ENCODE results near the gene CACUL1.
"Not testable (repeated sequence)": the region's sequence is repeated elsewhere in the genome, so short reads cannot be mapped to it uniquely, and the experiment has no call there.

The CACUL1 gene

DNA sequence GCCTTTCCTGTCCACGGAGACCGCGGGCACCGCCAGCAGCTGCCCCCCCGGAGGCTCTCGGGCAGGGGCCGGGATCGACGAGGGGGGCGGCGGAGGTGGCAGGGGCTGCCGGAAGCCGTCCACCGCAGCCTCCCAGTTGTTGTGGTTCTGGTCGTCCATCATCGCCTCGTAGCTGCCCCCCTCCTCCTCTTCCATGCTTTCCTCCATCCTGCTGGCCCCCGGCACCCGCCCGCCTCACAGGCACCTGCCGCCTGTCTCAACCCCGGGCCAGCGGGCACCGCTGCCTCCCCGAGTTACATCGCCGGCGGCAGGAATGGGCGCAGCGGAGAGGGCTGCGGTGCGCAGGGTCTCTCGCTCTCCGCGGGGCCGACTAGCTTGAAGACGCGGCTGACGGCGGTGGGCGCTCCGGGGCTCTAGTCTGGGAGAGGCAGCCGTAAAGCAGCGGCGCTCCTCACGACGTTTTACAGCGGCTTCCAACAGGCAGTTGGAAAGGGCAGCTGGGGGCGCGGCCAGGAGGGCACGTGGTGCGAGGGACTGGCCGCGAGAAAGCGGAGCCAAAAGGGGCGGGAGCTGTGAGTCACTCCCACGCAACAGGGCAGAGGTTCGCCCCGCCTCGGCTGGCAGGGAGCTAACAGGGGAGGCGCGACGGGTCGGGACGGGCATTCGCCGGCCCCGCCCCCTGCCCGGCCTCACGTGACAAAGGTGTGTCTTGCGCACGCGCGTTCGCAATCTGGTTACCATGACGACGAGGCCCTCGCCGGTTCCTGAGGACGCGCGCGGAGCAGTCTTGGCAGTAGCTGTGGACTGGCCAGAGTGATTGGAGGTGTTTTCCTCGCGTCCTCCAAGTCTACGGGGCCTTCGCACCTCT lies at the start of gene CACUL1:
Gene CACUL1 (minus strand): TSS at position 415 of the 868 bp plus-strand sequence. CDS start 208 bp downstream, at position 207.
- H3K4me1 Mint-ChIP-seq (ENCODE audit: low read depth) = peaks cover 36% of the 10 kb centered on the region
- no peaks in the 10 kb centered on the region for H3K9me3 Mint-ChIP-seq
- peak; percentile 99 for DNase-seq
- H3K27me3 Mint-ChIP-seq = peaks cover 12% of the 10 kb centered on the region
- peaks cover 12% of the 10 kb centered on the region for H3K36me3 Mint-ChIP-seq (ENCODE audit: low read depth)
- peak within 1 kb of the TSS; percentile 91 for H3K27ac Mint-ChIP-seq
- H3K4me3 Mint-ChIP-seq = peak within 1 kb of the TSS; percentile 93

DNA sequence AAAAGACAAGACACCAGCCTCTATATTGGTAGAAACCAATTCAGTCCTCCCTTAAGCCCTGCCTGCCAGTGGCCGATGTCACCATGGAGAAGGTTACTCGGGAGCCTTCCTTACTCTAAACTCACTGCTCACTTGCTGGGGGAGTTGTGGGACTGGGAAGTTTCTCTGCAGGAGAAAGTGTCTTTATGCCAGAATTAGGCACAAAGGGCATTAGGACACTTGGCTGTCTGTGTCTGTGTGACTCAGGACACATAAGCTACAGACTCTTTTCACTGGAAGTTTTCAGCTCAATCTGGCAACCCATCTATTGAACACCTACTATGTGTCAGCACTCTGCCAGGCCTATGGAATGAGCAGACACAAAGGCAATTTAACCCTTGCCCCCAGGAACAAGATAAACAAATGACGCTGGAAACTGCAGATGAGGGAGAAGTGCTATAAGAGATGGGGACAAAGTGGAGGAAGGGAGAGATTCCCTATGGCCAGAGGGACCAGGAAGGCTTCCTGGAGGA lies 49.5 kb upstream of the CACUL1 start:
- no peaks in the 10 kb centered on the region for H3K36me3 Mint-ChIP-seq (ENCODE audit: low read depth)
- H3K9me3 Mint-ChIP-seq = no peaks in the 10 kb centered on the region
- H3K27me3 Mint-ChIP-seq = peaks cover 6% of the 10 kb centered on the region
- H3K27ac Mint-ChIP-seq = no peak overlapping the region
- no peak for DNase-seq
- H3K4me1 Mint-ChIP-seq (ENCODE audit: low read depth) = no peaks in the 10 kb centered on the region
- H3K4me3 Mint-ChIP-seq = no peak overlapping the region

DNA sequence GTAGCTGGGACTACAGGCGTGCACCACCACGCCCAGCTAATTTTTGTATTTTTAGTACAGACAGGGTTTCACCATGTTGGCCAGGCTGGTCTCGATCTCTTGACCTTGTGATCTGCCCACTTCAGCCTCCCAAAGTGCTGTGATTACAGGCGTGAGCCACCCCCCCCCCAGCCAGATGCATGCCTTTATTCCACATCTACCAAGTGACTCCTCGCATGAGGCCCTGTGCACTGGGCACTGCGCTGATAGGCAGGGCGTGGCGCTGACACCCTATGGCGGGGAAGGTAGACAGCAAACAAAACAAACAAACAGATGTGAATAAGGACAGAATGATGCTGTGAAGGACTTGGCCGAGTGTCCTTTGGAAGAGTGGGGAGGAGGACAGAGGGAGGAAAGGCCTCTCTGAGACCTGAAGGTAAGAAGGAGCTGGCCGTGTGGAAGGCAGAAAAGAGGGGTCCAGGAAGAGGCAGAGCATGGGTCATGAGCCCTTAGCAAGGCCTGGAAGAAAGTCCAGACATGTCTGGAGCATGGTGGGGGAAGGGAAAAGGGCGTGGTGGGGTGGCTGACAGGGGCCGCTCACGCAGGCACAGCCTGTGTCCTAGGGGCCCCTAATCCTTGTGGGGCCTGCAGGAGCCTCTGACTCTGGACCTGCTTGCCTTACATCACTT lies 47.5 kb upstream of the CACUL1 start:
- Mint-ChIP-seq H3K9me3 (no peaks in the 10 kb centered on the region), H3K4me1 (ENCODE audit: low read depth) (no peaks in the 10 kb centered on the region), H3K4me3 (no peak overlapping the region), H3K27ac (no peak overlapping the region), H3K27me3 (peaks cover 6% of the 10 kb centered on the region), H3K36me3 (ENCODE audit: low read depth) (no peaks in the 10 kb centered on the region)
- no peak for DNase-seq

GRCh38 chr10:118800920-118801319 lies 46.1 kb upstream of the CACUL1 start:
- H3K27ac Mint-ChIP-seq = no peak overlapping the region
- H3K4me1 Mint-ChIP-seq (ENCODE audit: low read depth) = no peaks in the 10 kb centered on the region
- H3K36me3 Mint-ChIP-seq (ENCODE audit: low read depth) = no peaks in the 10 kb centered on the region
- H3K4me3 Mint-ChIP-seq = no peak overlapping the region
- DNase-seq = no peak
- H3K27me3 Mint-ChIP-seq = peaks cover 15% of the 10 kb centered on the region
- no peaks in the 10 kb centered on the region for H3K9me3 Mint-ChIP-seq

DNA sequence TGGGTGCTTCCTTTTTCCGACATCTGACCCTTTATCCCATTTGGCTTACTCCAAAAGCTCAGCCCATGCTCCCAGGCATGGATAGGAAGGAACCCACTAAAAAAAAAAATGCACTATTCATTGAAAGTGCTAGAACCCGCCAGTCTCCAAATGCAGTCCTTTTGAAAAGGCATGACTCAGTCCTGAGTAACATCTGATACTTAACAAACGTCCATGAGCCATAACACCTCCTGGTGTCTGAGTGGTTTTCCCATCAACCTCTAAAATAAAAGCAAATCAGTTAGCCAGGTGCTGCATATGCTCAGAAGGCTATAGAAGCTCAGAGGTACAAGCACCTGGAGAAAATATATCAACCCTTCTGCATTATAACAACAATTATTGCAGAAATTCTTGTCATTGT lies 45.0 kb upstream of the CACUL1 start:
- no peaks in the 10 kb centered on the region for H3K36me3 Mint-ChIP-seq (ENCODE audit: low read depth)

DNA sequence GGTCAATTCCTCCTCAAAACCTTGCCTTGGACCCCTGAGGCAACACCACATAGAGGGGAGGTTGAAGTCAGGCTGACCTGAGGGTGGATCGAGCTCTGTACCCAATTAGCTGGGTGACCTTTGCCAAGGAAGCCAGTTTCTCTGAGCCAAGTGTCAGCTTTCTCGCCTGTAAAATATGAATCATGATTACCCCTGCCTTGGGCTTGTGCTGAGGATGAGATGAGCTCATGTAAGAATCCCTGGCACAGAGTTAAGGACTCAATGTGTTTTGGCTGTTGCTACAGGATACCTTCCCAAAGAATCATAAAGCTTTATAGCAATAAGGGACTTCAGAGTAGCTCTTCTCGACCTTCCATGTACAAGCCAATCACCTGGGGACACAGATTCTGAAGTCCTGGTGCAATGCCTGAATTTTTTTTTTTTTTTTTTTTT lies 43.5 kb upstream of the CACUL1 start:
- Mint-ChIP-seq H3K4me1 (ENCODE audit: low read depth) (no peaks in the 10 kb centered on the region), H3K27ac (no peak overlapping the region), H3K36me3 (ENCODE audit: low read depth) (no peaks in the 10 kb centered on the region)

More for the DNA sequence above, 45.0 kb upstream of the CACUL1 start:
- no peaks in the 10 kb centered on the region for H3K4me1 Mint-ChIP-seq (ENCODE audit: low read depth)
- no peak overlapping the region for H3K4me3 Mint-ChIP-seq
- no peaks in the 10 kb centered on the region for H3K9me3 Mint-ChIP-seq
- H3K27ac Mint-ChIP-seq = no peak overlapping the region
- H3K27me3 Mint-ChIP-seq = peaks cover 15% of the 10 kb centered on the region
- DNase-seq = no peak

DNA sequence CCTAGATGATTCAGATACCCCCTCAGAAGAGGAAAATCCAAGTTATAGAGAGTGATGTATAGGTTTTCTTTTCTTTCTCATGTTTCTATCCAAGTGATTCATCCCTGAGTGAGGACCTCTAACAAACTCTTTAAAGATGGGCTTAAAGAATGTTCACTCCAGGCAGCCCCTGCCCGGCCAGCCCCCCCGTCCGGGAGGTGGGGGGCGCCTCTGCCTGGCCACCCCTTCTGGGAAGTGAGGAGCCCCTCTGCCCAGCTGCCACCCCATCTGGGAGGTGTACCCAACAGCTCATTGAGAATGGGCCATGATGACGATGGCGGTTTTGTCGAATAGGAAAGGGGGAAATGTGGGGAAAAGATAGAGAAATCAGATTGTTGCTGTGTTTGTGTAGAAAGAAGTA lies 40.2 kb upstream of the CACUL1 start:
- H3K27me3 Mint-ChIP-seq = peaks cover 13% of the 10 kb centered on the region
- not testable (repeated sequence) for H3K27ac Mint-ChIP-seq; H3K4me1 Mint-ChIP-seq (ENCODE audit: low read depth); DNase-seq; H3K36me3 Mint-ChIP-seq (ENCODE audit: low read depth); H3K9me3 Mint-ChIP-seq; H3K4me3 Mint-ChIP-seq

More for the DNA sequence above, 43.5 kb upstream of the CACUL1 start:
- Mint-ChIP-seq H3K9me3 (no peaks in the 10 kb centered on the region), H3K4me3 (no peak overlapping the region), H3K27me3 (peaks cover 15% of the 10 kb centered on the region)
- DNase-seq = no peak

- H3K27me3 Mint-ChIP-seq = peaks cover 9% of the 10 kb centered on the region
- no peaks in the 10 kb centered on the region for H3K4me1 Mint-ChIP-seq (ENCODE audit: low read depth)
- no peaks in the 10 kb centered on the region for H3K9me3 Mint-ChIP-seq
- H3K36me3 Mint-ChIP-seq (ENCODE audit: low read depth) = no peaks in the 10 kb centered on the region
- no peak overlapping the region for H3K27ac Mint-ChIP-seq
- no peak overlapping the region for H3K4me3 Mint-ChIP-seq
- no peak for DNase-seq
Observed at GRCh38 chr10:118793545-118793944, 38.8 kb upstream of the CACUL1 start.

- H3K9me3 Mint-ChIP-seq = no peaks in the 10 kb centered on the region
- no peak overlapping the region for H3K4me3 Mint-ChIP-seq
- DNase-seq = no peak
- peaks cover 9% of the 10 kb centered on the region for H3K27me3 Mint-ChIP-seq
- no peaks in the 10 kb centered on the region for H3K4me1 Mint-ChIP-seq (ENCODE audit: low read depth)
- H3K27ac Mint-ChIP-seq = no peak overlapping the region
- no peaks in the 10 kb centered on the region for H3K36me3 Mint-ChIP-seq (ENCODE audit: low read depth)
Observed at GRCh38 chr10:118792526-118792925, 37.8 kb upstream of the CACUL1 start.

GRCh38 chr10:118790058-118790457 lies 35.3 kb upstream of the CACUL1 start:
- Mint-ChIP-seq H3K36me3 (ENCODE audit: low read depth) (no peaks in the 10 kb centered on the region), H3K4me3 (no peak overlapping the region), H3K4me1 (ENCODE audit: low read depth) (no peaks in the 10 kb centered on the region), H3K27ac (no peak overlapping the region), H3K27me3 (peaks cover 9% of the 10 kb centered on the region), H3K9me3 (no peaks in the 10 kb centered on the region)
- no peak for DNase-seq

- H3K4me1 Mint-ChIP-seq (ENCODE audit: low read depth) = peaks cover 1% of the 10 kb centered on the region
- H3K27me3 Mint-ChIP-seq = peaks cover 20% of the 10 kb centered on the region
- H3K27ac Mint-ChIP-seq = no peak overlapping the region
- no peak overlapping the region for H3K4me3 Mint-ChIP-seq
- no peaks in the 10 kb centered on the region for H3K36me3 Mint-ChIP-seq (ENCODE audit: low read depth)
- no peaks in the 10 kb centered on the region for H3K9me3 Mint-ChIP-seq
- DNase-seq = no peak
Observed at GRCh38 chr10:118785551-118785950, 30.8 kb upstream of the CACUL1 start.

- DNase-seq = no peak
- Mint-ChIP-seq H3K27me3 (peaks cover 20% of the 10 kb centered on the region), H3K27ac (no peak overlapping the region), H3K36me3 (ENCODE audit: low read depth) (no peaks in the 10 kb centered on the region), H3K4me1 (ENCODE audit: low read depth) (peaks cover 1% of the 10 kb centered on the region), H3K4me3 (peak overlapping the region; percentile 12), H3K9me3 (no peaks in the 10 kb centered on the region)
Observed at GRCh38 chr10:118783776-118784545, 29.2 kb upstream of the CACUL1 start.

- not testable (repeated sequence) for DNase-seq; H3K36me3 Mint-ChIP-seq (ENCODE audit: low read depth); H3K27ac Mint-ChIP-seq; H3K4me3 Mint-ChIP-seq; H3K9me3 Mint-ChIP-seq; H3K4me1 Mint-ChIP-seq (ENCODE audit: low read depth)
- H3K27me3 Mint-ChIP-seq = peaks cover 20% of the 10 kb centered on the region
Observed at GRCh38 chr10:118782916-118783465, 28.2 kb upstream of the CACUL1 start.

DNA sequence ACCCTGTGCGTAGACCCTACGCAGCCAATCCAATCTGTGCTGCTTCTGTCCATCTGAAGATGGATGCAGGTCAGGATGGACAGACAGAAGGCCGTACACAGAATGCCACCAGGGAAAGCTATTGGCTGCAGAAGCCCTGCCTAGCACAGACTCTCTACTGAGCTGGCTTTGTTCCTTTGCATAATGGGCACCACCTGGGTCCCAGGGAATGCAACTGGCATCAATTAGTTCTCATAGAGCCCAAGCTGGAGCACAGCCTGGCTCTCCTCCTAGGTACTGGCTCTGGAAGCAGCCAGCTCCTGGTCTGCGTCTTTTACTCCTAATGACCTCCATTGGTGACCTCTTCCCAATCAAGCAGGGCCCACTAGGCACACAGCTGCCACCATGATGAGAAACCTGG lies 26.8 kb upstream of the CACUL1 start:
- Mint-ChIP-seq H3K4me1 (ENCODE audit: low read depth) (peaks cover 2% of the 10 kb centered on the region), H3K36me3 (ENCODE audit: low read depth) (no peaks in the 10 kb centered on the region), H3K27me3 (peaks cover 13% of the 10 kb centered on the region), H3K4me3 (no peak overlapping the region), H3K27ac (no peak overlapping the region), H3K9me3 (peaks cover 10% of the 10 kb centered on the region)
- no peak for DNase-seq
